Prostate gland (tissue), 2 donors: ENCODE measurements around the gene ADAM10. TPM values are rescaled to one million over a fixed set of nuclear protein-coding genes. Genes with fewer than 3 reads are reported as not detected.

Experiments
- DNase-seq: peaks from one replicate; pipeline ENCODE4 v3.0.0-alpha.2; 2019; ENCODE audit warnings: low spot score
- H3K27ac ChIP-seq, 2 donors: fragments of 200-600 bp; sonication (generic); 2 replicates each; pipeline ENCODE4 v1.5.1; 2017 to 2019
- H3K27me3 ChIP-seq: fragments of 200-600 bp; sonication (generic); replicated peaks from 2 replicates; pipeline ENCODE4 v1.5.1; 2019; ENCODE audit not compliant: insufficient read depth
- H3K36me3 ChIP-seq, 2 donors: fragments of 200-600 bp; sonication (generic); 1 replicate in 1 of 2; 2 replicates in 1 of 2; pipeline versions ENCODE4 v1.5.1 to v1.8.1; 2017 to 2019
- H3K4me1 ChIP-seq: fragments of 200-600 bp; sonication (generic); replicated peaks from 2 replicates; pipeline ENCODE4 v1.5.1; 2019
- H3K4me3 ChIP-seq, 2 donors: fragments of 200-600 bp; sonication (generic); 2 replicates each; pipeline ENCODE4 v1.5.1; 2017 to 2019
- H3K9me3 ChIP-seq: fragments of 200-600 bp; sonication (generic); 2 replicates; pipeline ENCODE4 v1.5.1; 2017
- CTCF ChIP-seq, 4 experiments: fragments of 200-600 bp in 2 of 4; fragments of 450-650 bp in 2 of 4; sonication (generic) in 2 of 4; IDR thresholded peaks; 1 replicate in 3 of 4; 2 replicates in 1 of 4; pipeline ENCODE4 v1.5.1; 2016 to 2019; ENCODE audit warnings: antibody characterized with exemption in 4 of 4, mild to moderate bottlenecking in 2 of 4, moderate library complexity in 2 of 4
- POLR2A ChIP-seq: fragments of 450-650 bp; IDR thresholded peaks from one replicate; pipeline ENCODE4 v1.6.1; 2016; ENCODE audit warnings: antibody characterized with exemption, mild to moderate bottlenecking
- POLR2AphosphoS5 ChIP-seq: sonication (generic); formaldehyde crosslinking; IDR thresholded peaks from one replicate; pipeline ENCODE4 v1.6.1; 2017; ENCODE audit warnings: antibody characterized with exemption
- WGBS: methylation state at CpG from one replicate; pipeline ENCODE4 v1.1.5; 2018; 5-methylcytosine and 5-hydroxymethylcytosine counted together
- intact Hi-C: fragments of 100-400 bp; cut with DNase I; formaldehyde crosslinking; loops from one replicate; pipeline ENCODE4 v1.14.2; 2022
- total RNA-seq, 2 donors: library from RNA; depleted of rRNA; stranded (reverse); fragments of >200 nt; gene quantifications; one replicate each; pipeline ENCODE4 v1.1.0, GENCODE V29; 2016

The ADAM10 gene
- total RNA-seq, 2 donors from 2014 or later = 74.4 to 95.0 TPM

- Histone ChIP-seq H3K36me3 (no peaks in the 10 kb centered on the region), H3K27me3 (no peaks in the 10 kb centered on the region), H3K4me1 (no peaks in the 10 kb centered on the region), H3K9me3 (no peaks in the 10 kb centered on the region), H3K4me3 (no peak overlapping the region), H3K27ac (no peak overlapping the region)
- WGBS = 100% methylated on average over 1 of the region's 1 CpG
- TF ChIP-seq POLR2AphosphoS5 (no peak), CTCF (IDR thresholded peaks at IDR 0.05) (no peak), POLR2A (no peak)
- intact Hi-C loops = no loop called here
- DNase-seq = no peak
Observed at GRCh38 chr15:58569455-58569854, 180.1 kb downstream of the ADAM10 start.

- H3K4me3 ChIP-seq = no peak overlapping the region
- intact Hi-C loops = no loop called here
- no peaks in the 10 kb centered on the region for H3K4me1 ChIP-seq
- no peak for DNase-seq
- H3K9me3 ChIP-seq = no peaks in the 10 kb centered on the region
- no peak overlapping the region for H3K27ac ChIP-seq
- no peaks in the 10 kb centered on the region for H3K27me3 ChIP-seq
- WGBS = 20% methylated on average over 2 of the region's 2 CpGs
- no peaks in the 10 kb centered on the region for H3K36me3 ChIP-seq
- TF ChIP-seq CTCF (IDR thresholded peaks at IDR 0.05) (no peak), POLR2AphosphoS5 (no peak), POLR2A (no peak)
Observed at GRCh38 chr15:58568157-58568571, 181.3 kb downstream of the ADAM10 start.

DNA sequence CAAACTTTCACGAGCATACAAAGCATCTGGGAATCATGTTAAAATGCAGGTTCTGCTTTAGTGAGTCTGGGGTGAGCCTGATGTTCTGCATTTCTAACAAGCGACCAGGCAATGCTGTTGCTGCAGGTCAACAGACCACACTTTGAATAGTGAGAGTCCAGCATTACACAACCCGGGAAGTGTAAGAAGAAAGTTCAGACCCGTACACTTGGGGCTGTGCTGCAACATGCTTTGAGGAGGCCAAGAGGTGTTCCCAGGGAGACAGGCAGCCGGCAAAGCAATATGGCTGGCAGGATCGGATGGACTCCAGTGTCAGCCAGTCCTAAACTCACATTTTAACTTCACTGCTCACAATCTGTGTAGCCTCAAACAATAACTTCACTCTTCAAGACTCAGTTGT, 183.5 kb downstream of the ADAM10 start:
- H3K36me3 ChIP-seq = no peaks in the 10 kb centered on the region
- 79% methylated on average over 6 of the region's 6 CpGs for WGBS
- no peaks in the 10 kb centered on the region for H3K4me1 ChIP-seq
- no peaks in the 10 kb centered on the region for H3K9me3 ChIP-seq
- TF ChIP-seq POLR2A = no peak
- no peak for TF ChIP-seq POLR2AphosphoS5
- TF ChIP-seq CTCF (IDR thresholded peaks at IDR 0.05) = no peak
- H3K27ac ChIP-seq = no peak overlapping the region
- no peaks in the 10 kb centered on the region for H3K27me3 ChIP-seq
- no peak overlapping the region for H3K4me3 ChIP-seq
- intact Hi-C loops = no loop called here
- no peak for DNase-seq

DNA sequence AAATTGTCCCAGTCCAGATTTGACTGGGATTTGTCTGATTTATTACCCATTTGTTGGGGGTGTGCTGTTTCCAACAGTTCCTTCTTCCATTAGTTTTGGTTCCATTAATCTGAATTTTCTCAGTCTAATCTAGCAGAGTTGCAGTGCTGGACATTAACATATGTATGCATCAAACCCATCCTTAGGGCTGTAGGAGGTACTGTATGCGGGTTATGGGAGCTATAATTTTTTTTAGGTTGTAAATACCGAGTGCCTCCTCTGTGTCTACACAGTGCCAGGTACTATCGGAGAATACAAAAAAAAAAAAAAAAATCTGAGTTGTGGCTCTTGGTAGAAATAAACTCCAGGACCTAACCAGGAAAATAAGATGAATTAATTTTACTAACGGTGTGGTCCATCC, 183.9 kb downstream of the ADAM10 start:
- Histone ChIP-seq H3K4me1 (no peaks in the 10 kb centered on the region), H3K36me3 (no peaks in the 10 kb centered on the region), H3K9me3 (no peaks in the 10 kb centered on the region), H3K27me3 (no peaks in the 10 kb centered on the region), H3K27ac (no peak overlapping the region), H3K4me3 (no peak overlapping the region)
- TF ChIP-seq POLR2A (no peak), CTCF (IDR thresholded peaks at IDR 0.05) (no peak), POLR2AphosphoS5 (no peak)
- 65% methylated on average over 4 of the region's 4 CpGs for WGBS
- intact Hi-C loops = no loop called here
- no peak for DNase-seq

DNA sequence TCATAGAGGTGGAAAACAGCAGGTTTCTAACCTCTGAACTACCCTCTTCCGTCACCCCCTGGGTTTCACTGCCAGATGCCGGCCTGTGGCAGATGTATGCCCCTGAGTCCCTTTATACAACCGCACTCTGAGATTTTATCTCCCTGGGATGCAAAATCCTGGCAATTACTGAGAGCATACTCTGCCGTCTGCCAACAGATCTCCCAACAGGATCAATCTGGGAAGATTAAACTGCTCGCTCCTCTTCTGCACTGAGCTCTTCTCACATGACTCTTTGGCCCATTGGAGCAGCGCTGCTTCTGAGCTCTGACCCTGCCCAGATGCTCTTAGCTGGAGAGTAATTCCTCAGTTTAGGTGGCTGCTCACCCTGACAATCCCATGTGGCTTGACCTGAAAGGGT, 184.5 kb downstream of the ADAM10 start:
- H3K36me3 ChIP-seq = no peaks in the 10 kb centered on the region
- DNase-seq = no peak
- no peaks in the 10 kb centered on the region for H3K27me3 ChIP-seq
- H3K9me3 ChIP-seq = no peaks in the 10 kb centered on the region
- no peak overlapping the region for H3K4me3 ChIP-seq
- H3K4me1 ChIP-seq = no peaks in the 10 kb centered on the region
- intact Hi-C loops = no loop called here
- no peak for TF ChIP-seq POLR2AphosphoS5
- 75% methylated on average over 5 of the region's 6 CpGs for WGBS
- no peak overlapping the region for H3K27ac ChIP-seq
